GM19455 (cell line): Measurements from ENCODE around the gene CHMP1B.
A peak's percentile ranks its signal among the peaks of the same experiment; 100 is the strongest.
"Not testable (repeated sequence)": the region's sequence is repeated elsewhere in the genome, so short reads cannot be mapped to it uniquely, and the experiment has no call there.

ENCODE experiments used
- ATAC-seq: cut with Tn5 transposase; IDR thresholded peaks from one replicate; pipeline ENCODE4 v1.9.1; 2021; ENCODE audit not compliant: unreplicated experiment

Gene CHMP1B

GRCh38 chr18:11839556-11839955 lies 11.7 kb upstream of the CHMP1B start:
- ATAC-seq: no peak

GRCh38 chr18:11840493-11840892 lies 10.7 kb upstream of the CHMP1B start:
- no peak for ATAC-seq

- ATAC-seq: no peak
Measured at GRCh38 chr18:11842562-11842961, 8.7 kb upstream of the CHMP1B start.

GRCh38 chr18:11844436-11844835 lies 6.8 kb upstream of the CHMP1B start:
- ATAC-seq: no peak

GRCh38 chr18:11845654-11846053 lies 5.6 kb upstream of the CHMP1B start:
- ATAC-seq: no peak

GRCh38 chr18:11847811-11848210 lies 3.4 kb upstream of the CHMP1B start:
- no peak for ATAC-seq

- no peak for ATAC-seq
Measured at GRCh38 chr18:11849279-11849678, 1.9 kb upstream of the CHMP1B start.

- ATAC-seq: no peak
Measured at GRCh38 chr18:11849841-11850634, 1.2 kb upstream of the CHMP1B start.

GRCh38 chr18:11850821-11851145 lies 430 bp upstream of the CHMP1B start:
- peak; percentile 36 for ATAC-seq

- ATAC-seq: peak; percentile 8
Measured at GRCh38 chr18:11851806-11852337, 659 bp downstream of the CHMP1B start.

- ATAC-seq: not testable (repeated sequence)
Measured at GRCh38 chr18:11854554-11854953, 3.3 kb downstream of the CHMP1B start.

GRCh38 chr18:11857177-11857887 lies 6.1 kb downstream of the CHMP1B start:
- ATAC-seq: no peak

GRCh38 chr18:11859282-11859830 lies 8.1 kb downstream of the CHMP1B start:
- no peak for ATAC-seq

- ATAC-seq: no peak
Measured at GRCh38 chr18:11859903-11860407, 8.7 kb downstream of the CHMP1B start.

GRCh38 chr18:11860594-11861450 lies 9.6 kb downstream of the CHMP1B start:
- ATAC-seq: no peak

GRCh38 chr18:11861583-11862288 lies 10.5 kb downstream of the CHMP1B start:
- no peak for ATAC-seq

GRCh38 chr18:11862468-11863137 lies 11.4 kb downstream of the CHMP1B start:
- ATAC-seq: no peak

GRCh38 chr18:11864471-11864870 lies 13.3 kb downstream of the CHMP1B start:
- ATAC-seq: no peak

- no peak for ATAC-seq
Measured at GRCh38 chr18:11865071-11865470, 13.9 kb downstream of the CHMP1B start.

- no peak for ATAC-seq
Measured at GRCh38 chr18:11866329-11866728, 15.1 kb downstream of the CHMP1B start.
